ENCODE measurements around the gene TTC23L.

- TF ChIP-seq CTCF (IDR thresholded peaks at IDR 0.05; ENCODE audit: low read length) (no peak), EZH2 (optimal IDR thresholded peaks at IDR 0.05; ENCODE audit: low read depth, low read length) (no peak), EZH2phosphoT487 (IDR thresholded peaks at IDR 0.05; ENCODE audit: low read length) (no peak)
Observed at GRCh38 chr5:34826347-34826746, 12.6 kb upstream of the TTC23L start.

Data from MM.1S (cell line).